CD4-positive, alpha-beta T cell treated with Interleukin-12 subunit alpha and Interleukin-12 subunit beta, for 1 hour (primary cell): Measurements from ENCODE around the gene ST6GALNAC3.
"Not testable (repeated sequence)": the region's sequence is repeated elsewhere in the genome, so short reads cannot be mapped to it uniquely, and the experiment has no call there.

ENCODE experiments used
- DNase-seq: peaks from one replicate; pipeline ENCODE4 v3.0.0-alpha.2; 2020

Gene ST6GALNAC3

GRCh38 chr1:76203127-76203526 is 128.6 kb downstream of the ST6GALNAC3 start:
- no peak for DNase-seq

- DNase-seq = no peak
Observed at GRCh38 chr1:76209238-76209637, 134.7 kb downstream of the ST6GALNAC3 start.

- DNase-seq = no peak
Observed at GRCh38 chr1:76209648-76210047, 135.1 kb downstream of the ST6GALNAC3 start.

GRCh38 chr1:76210160-76210559 is 135.6 kb downstream of the ST6GALNAC3 start:
- no peak for DNase-seq

- DNase-seq = no peak
Observed at GRCh38 chr1:76218888-76219287, 144.3 kb downstream of the ST6GALNAC3 start.

- no peak for DNase-seq
Observed at GRCh38 chr1:76219366-76219818, 144.8 kb downstream of the ST6GALNAC3 start.

GRCh38 chr1:76224752-76225151 is 150.2 kb downstream of the ST6GALNAC3 start:
- DNase-seq = no peak

- no peak for DNase-seq
Observed at GRCh38 chr1:76225526-76225925, 151.0 kb downstream of the ST6GALNAC3 start.

GRCh38 chr1:76227621-76228020 is 153.1 kb downstream of the ST6GALNAC3 start:
- DNase-seq = no peak

GRCh38 chr1:76229279-76230005 is 154.9 kb downstream of the ST6GALNAC3 start:
- DNase-seq = no peak

GRCh38 chr1:76230842-76231281 is 156.3 kb downstream of the ST6GALNAC3 start:
- no peak for DNase-seq

GRCh38 chr1:76231320-76231719 is 156.8 kb downstream of the ST6GALNAC3 start:
- DNase-seq = no peak

GRCh38 chr1:76232666-76233065 is 158.1 kb downstream of the ST6GALNAC3 start:
- no peak for DNase-seq

GRCh38 chr1:76234061-76234460 is 159.5 kb downstream of the ST6GALNAC3 start:
- no peak for DNase-seq

GRCh38 chr1:76237211-76237610 is 162.7 kb downstream of the ST6GALNAC3 start:
- no peak for DNase-seq

- DNase-seq = no peak
Observed at GRCh38 chr1:76238094-76238628, 163.6 kb downstream of the ST6GALNAC3 start.

- no peak for DNase-seq
Observed at GRCh38 chr1:76239470-76239918, 164.9 kb downstream of the ST6GALNAC3 start.

GRCh38 chr1:76240316-76240715 is 165.8 kb downstream of the ST6GALNAC3 start:
- DNase-seq = no peak

GRCh38 chr1:76242587-76242986 is 168.0 kb downstream of the ST6GALNAC3 start:
- DNase-seq = not testable (repeated sequence)

GRCh38 chr1:76247261-76247852 is 172.8 kb downstream of the ST6GALNAC3 start:
- DNase-seq = no peak

- no peak for DNase-seq
Observed at GRCh38 chr1:76250271-76250670, 175.7 kb downstream of the ST6GALNAC3 start.

GRCh38 chr1:76252431-76252830 is 177.9 kb downstream of the ST6GALNAC3 start:
- DNase-seq = no peak

GRCh38 chr1:76254104-76255030 is 179.8 kb downstream of the ST6GALNAC3 start:
- DNase-seq = no peak
